ENCODE measurements around the gene SLC16A5. TPM values are rescaled to one million over a fixed set of nuclear protein-coding genes. Genes with fewer than 3 reads are reported as not detected.
"Not testable (repeated sequence)": the region's sequence is repeated elsewhere in the genome, so short reads cannot be mapped to it uniquely, and the experiment has no call there.

The SLC16A5 gene
- polyA plus RNA-seq, 3 donors: 26.1 to 99.4 (median 27.0) TPM

DNA sequence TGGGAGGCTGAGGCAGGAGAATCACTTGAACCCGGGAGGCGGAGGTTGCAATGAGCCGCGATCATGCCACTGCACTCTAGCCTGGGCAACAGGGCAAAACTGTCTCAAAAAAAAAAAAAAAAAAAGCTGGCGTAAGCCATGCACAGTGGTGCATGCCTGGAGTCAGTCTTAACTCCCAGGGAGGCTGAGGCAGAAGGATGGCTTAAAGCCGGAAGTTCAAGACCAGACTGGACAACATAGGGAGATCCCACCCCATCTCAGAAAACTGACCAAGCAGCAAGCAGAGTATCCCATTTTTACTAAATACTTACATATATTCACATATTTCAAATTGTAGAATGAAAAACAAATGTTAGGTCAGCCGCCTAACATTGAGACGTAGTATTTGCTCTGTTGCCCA, 39.2 kb downstream of the SLC16A5 start:
- H3K9me3 Mint-ChIP-seq: no peaks in the 10 kb centered on the region
- peaks cover 41% of the 10 kb centered on the region for H3K4me1 Mint-ChIP-seq
- Histone ChIP-seq H2AFZ (ENCODE audit: insufficient read depth, low read depth, low read length, poor library complexity, severe bottlenecking) (no peak overlapping the region), H3K9me3 (replicated peaks in 1 of 2; ENCODE audit: control insufficient read depth in 1 of 2, insufficient read depth in 1 of 2, low read length in 2 of 2) (no peaks in the 10 kb centered on the region), H3K79me2 (ENCODE audit: insufficient read depth, low read length) (peaks cover 26% of the 10 kb centered on the region), H4K20me1 (ENCODE audit: insufficient read depth, low read length) (peaks cover 28% of the 10 kb centered on the region), H3K4me2 (replicated peaks; ENCODE audit: extremely low read depth, low read length, poor library complexity, severe bottlenecking) (no peak overlapping the region), H3K27me3 (ENCODE audit: control insufficient read depth in 2 of 2, insufficient read depth in 2 of 2, low read length in 2 of 2) (no peaks in the 10 kb centered on the region), H3K4me1 (ENCODE audit: control insufficient read depth in 1 of 2, insufficient read depth in 2 of 2, low read length in 2 of 2) (peaks cover 37 to 51% of the 10 kb centered on the region in 2 donors), H3K36me3 (replicated peaks in 1 of 2; ENCODE audit: control insufficient read depth in 1 of 2, insufficient read depth in 2 of 2, low read length in 2 of 2) (peaks cover 18 to 21% of the 10 kb centered on the region in 2 donors), H3K9ac (ENCODE audit: insufficient read depth, low read length, poor library complexity, severe bottlenecking) (no peak overlapping the region), H3K4me3 (replicated peaks in 1 of 3; ENCODE audit: low read depth in 2 of 3, low read length in 3 of 3) (no peak overlapping the region), H3K27ac (ENCODE audit: low read depth in 1 of 2, low read length in 2 of 2) (no peak overlapping the region)
- DNase-seq: no peak
- no peak overlapping the region for H3K4me3 Mint-ChIP-seq
- TF ChIP-seq CTCF (IDR thresholded peaks at IDR 0.05): no peak
- intact Hi-C loops (cut with micrococcal nuclease): no loop called here
- no peaks in the 10 kb centered on the region for H3K27me3 Mint-ChIP-seq (ENCODE audit: low read depth in 3 of 3)
- no peak overlapping the region for H3K27ac Mint-ChIP-seq
- WGBS (ENCODE audit: insufficient coverage): 81% methylated on average over 6 of the region's 8 CpGs
- H3K36me3 Mint-ChIP-seq: peaks cover 19 to 26% of the 10 kb centered on the region in 2 donors

- H3K9me3 ChIP-seq (replicated peaks in 1 of 2; ENCODE audit: control insufficient read depth in 1 of 2, insufficient read depth in 1 of 2, low read length in 2 of 2); H3K27ac ChIP-seq (ENCODE audit: low read depth in 1 of 2, low read length in 2 of 2); H3K27me3 ChIP-seq (ENCODE audit: control insufficient read depth in 2 of 2, insufficient read depth in 2 of 2, low read length in 2 of 2); H2AFZ ChIP-seq (ENCODE audit: insufficient read depth, low read depth, low read length, poor library complexity, severe bottlenecking); H3K4me3 ChIP-seq (replicated peaks in 1 of 3; ENCODE audit: low read depth in 2 of 3, low read length in 3 of 3); H3K27ac Mint-ChIP-seq; H3K4me2 ChIP-seq (replicated peaks; ENCODE audit: extremely low read depth, low read length, poor library complexity, severe bottlenecking); H3K27me3 Mint-ChIP-seq (ENCODE audit: low read depth in 3 of 3); H3K4me3 Mint-ChIP-seq; H3K9me3 Mint-ChIP-seq; H3K9ac ChIP-seq (ENCODE audit: insufficient read depth, low read length, poor library complexity, severe bottlenecking); DNase-seq; intact Hi-C loops (cut with micrococcal nuclease): not testable (repeated sequence)
- H4K20me1 ChIP-seq (ENCODE audit: insufficient read depth, low read length): peaks cover 28% of the 10 kb centered on the region
- 100% methylated on average over 1 of the region's 5 CpGs for WGBS (ENCODE audit: insufficient coverage)
- peaks cover 27% of the 10 kb centered on the region for H3K79me2 ChIP-seq (ENCODE audit: insufficient read depth, low read length)
- Mint-ChIP-seq H3K4me1 (peaks cover 46% of the 10 kb centered on the region), H3K36me3 (peaks cover 18 to 26% of the 10 kb centered on the region in 2 donors)
- H3K36me3 ChIP-seq (replicated peaks in 1 of 2; ENCODE audit: control insufficient read depth in 1 of 2, insufficient read depth in 2 of 2, low read length in 2 of 2): peaks cover 18 to 21% of the 10 kb centered on the region in 2 donors
- H3K4me1 ChIP-seq (ENCODE audit: control insufficient read depth in 1 of 2, insufficient read depth in 2 of 2, low read length in 2 of 2): peaks cover 41 to 55% of the 10 kb centered on the region in 2 donors
Measured at GRCh38 chr17:75127936-75128335, 40.2 kb downstream of the SLC16A5 start.

Measured in CD14-positive monocyte (primary cell).